Activated CD4-positive, alpha-beta T cell treated with anti-CD3 and anti-CD28 coated beads for 36 hours (primary cell): ENCODE measurements around the gene CDK11B. TPM values are rescaled to one million over a fixed set of nuclear protein-coding genes. Genes with fewer than 3 reads are reported as not detected.

Experiments
- ATAC-seq: fragments of 200-7000 bp; cut with Tn5 transposase; one replicate; pipeline ENCODE4 v1.10.0; 2021; ENCODE audit warnings: mild to moderate bottlenecking, moderate library complexity
- CTCF ChIA-PET: fragments of 350-600 bp; sonication (Branson Sonifier 250); formaldehyde crosslinking; loops from one replicate; lab custom pipeline; 2021; ENCODE audit warnings: antibody characterized with exemption; lab: Charles Lee
- POLR2A ChIA-PET: fragments of 350-600 bp; sonication (Branson Sonifier 250); formaldehyde crosslinking; loops from one replicate; lab custom pipeline; 2021; ENCODE audit warnings: antibody characterized with exemption, inconsistent platforms; lab: Charles Lee
- DNase-seq: peaks from one replicate; pipeline ENCODE4 v3.0.0-alpha.2; 2020
- H3K27ac Mint-ChIP-seq: one replicate; pipeline ENCODE4 v1.8.0; 2021; ENCODE audit warnings: mixed read lengths
- H3K27me3 Mint-ChIP-seq: one replicate; pipeline ENCODE4 v1.8.0; 2021; ENCODE audit warnings: mixed read lengths
- H3K36me3 Mint-ChIP-seq: one replicate; pipeline ENCODE4 v1.8.0; 2021; ENCODE audit warnings: low read depth, mixed read lengths
- H3K4me1 Mint-ChIP-seq: one replicate; pipeline ENCODE4 v1.8.0; 2021; ENCODE audit warnings: mixed read lengths
- H3K4me3 Mint-ChIP-seq: one replicate; pipeline ENCODE4 v1.8.0; 2021; ENCODE audit warnings: mild to moderate bottlenecking, moderate library complexity, mixed read lengths
- H3K9me3 Mint-ChIP-seq: one replicate; pipeline ENCODE4 v1.8.0; 2021; ENCODE audit warnings: low read depth, mixed read lengths
- intact Hi-C, 2 experiments: fragments of 100-400 bp; cut with DNase I in 1 of 2; cut with micrococcal nuclease in 1 of 2; formaldehyde crosslinking; loops; one replicate each; pipeline versions ENCODE4 v1.14.2 to v1.15.1; 2022 to 2024; cut with DNase I, micrococcal nuclease
- total RNA-seq, 2 experiments: library from RNA; stranded (reverse); gene quantifications; one replicate each; pipeline ENCODE4 v1.2.3, GENCODE V29; 2021

CDK11B gene
- total RNA-seq, 2 experiments from 2014 or later, result 36.3 to 38.8 TPM

DNA sequence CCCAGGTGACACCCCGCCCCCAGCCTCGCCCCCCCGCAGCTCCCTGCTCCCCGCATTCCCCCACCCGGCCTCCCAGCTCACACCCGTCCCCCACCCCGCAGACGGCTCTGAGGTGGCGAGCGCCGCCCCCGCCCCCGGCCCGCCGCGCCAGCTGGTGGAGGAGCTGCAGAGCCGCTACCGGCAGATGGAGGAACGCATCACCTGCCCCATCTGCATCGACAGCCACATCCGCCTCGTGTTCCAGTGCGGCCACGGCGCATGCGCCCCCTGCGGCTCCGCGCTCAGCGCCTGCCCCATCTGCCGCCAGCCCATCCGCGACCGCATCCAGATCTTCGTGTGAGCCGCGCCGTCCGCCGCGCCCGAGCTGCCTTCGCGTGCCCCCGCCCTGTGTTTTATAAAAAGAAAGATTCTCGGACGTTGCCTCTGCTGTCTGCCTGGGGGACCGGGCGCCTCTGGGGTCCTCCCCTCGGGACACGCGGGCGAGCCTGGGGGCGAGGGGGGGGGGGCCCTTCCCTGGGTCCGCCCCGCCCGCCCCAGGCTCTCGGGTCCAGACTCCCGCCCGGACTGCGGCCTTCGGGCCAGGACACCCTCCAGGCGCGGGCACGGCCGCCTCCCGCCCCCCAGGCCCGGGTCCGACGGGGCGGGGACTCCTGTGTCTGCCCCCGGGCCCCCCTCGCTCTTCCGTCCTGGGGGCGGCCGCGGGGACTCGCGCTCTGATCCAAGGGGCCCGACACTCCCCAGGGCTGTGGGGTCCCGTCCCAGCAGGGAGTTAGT lies 28.4 kb downstream of the CDK11B start:
- peak overlapping the region; percentile 86 for H3K27ac Mint-ChIP-seq

DNA sequence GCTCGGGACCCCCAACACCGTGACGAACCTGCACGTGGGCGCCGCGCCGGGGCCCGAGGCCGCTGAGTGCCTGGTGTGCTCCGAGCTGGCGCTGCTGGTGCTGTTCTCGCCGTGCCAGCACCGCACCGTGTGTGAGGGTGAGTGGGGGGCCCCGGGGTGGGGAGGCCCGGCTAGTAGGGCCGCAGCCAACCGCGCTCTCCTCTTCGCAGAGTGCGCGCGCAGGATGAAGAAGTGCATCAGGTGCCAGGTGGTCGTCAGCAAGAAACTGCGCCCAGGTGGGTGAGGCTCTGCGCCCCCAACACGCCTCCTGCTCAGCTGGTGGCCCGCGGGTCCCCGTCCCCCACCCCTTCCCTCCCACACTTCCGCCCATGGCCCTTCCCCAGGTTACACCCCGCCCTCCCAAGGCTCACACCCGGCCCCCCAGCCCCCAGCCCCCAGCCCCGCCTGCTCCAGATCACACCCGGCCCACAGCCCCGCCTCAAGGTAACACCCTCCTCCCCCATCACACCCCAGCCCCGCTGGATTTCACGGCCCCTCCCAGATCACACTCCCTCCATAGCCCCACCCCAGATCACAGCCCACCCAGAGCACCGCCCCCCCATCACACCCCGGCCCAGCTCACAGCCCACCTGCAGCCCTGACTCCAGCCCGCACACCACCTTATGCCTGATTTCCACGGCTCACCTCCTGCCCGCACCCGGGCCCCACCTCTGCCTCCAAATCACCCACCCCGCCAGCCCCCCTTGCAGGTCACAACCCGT lies 29.2 kb downstream of the CDK11B start:
- Mint-ChIP-seq H3K9me3 (no peaks in the 10 kb centered on the region), H3K27me3 (peaks cover 4% of the 10 kb centered on the region)

More for the DNA sequence above, 28.4 kb downstream of the CDK11B start:
- ChIA-PET POLR2A (interaction anchor here (2.5 kb wide), 1 partner anchor 15 kb away, joined by 17 read pairs; the partner anchor contains the start of gene MIB2), CTCF (interaction anchor here (0.8 to 1.6 kb wide), 2 partner anchors 13 to 35 kb away, joined by 4 to 5 read pairs; no protein-coding TSS in a partner anchor)
- H3K9me3 Mint-ChIP-seq, result no peaks in the 10 kb centered on the region
- peaks cover 4% of the 10 kb centered on the region for H3K27me3 Mint-ChIP-seq
- peak; percentile 81 for ATAC-seq
- peaks cover 2% of the 10 kb centered on the region for H3K36me3 Mint-ChIP-seq
- intact Hi-C loops, result loop anchor here (1.0 to 5.0 kb wide), 5 partner anchors 15 to 118 kb away; partner anchors contain the start of genes MIB2 (in 2 of the 2), ATAD3A (in 1 of the 2), CDK11B (in 1 of the 2) and SSU72 (in 1 of the 2)
- H3K4me3 Mint-ChIP-seq, result peak overlapping the region; percentile 66
- peaks cover 7% of the 10 kb centered on the region for H3K4me1 Mint-ChIP-seq
- peak; percentile 96 for DNase-seq

DNA sequence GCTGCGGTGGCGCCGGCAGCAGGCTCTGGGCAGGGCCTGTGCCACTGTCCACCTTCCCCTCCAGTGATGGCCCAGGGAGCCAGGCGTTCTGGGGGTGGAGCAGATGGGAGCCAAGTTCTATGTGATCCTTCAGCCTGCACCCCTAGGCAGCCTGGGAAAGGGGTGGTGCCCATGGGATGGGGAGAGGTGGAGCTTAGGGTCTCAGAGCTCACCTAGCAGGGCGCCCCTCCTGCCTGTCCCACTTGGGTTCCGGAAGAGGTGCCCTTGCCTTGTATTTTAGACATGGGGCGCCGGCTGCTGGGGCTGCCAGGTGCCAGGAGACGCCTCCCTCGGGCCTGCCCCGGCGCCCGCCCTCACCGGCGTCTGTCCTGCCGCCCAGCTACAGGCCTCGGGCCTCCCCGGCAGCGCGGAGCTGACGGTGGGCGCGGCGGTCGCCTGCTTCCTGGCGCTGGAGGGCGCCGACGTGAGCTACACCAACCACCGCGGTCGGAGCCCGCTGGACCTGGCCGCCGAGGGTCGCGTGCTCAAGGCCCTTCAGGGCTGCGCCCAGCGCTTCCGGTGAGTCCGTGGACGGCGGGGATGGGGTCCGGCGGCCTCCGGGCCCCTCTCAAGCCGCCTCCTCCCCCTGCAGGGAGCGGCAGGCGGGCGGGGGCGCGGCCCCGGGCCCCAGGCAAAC lies 29.9 kb downstream of the CDK11B start:
- DNase-seq (peak; percentile 70), ATAC-seq (peak; percentile 40)
- H3K27ac Mint-ChIP-seq, result no peak overlapping the region
- CTCF ChIA-PET, result interaction anchor here (0.6 to 1.6 kb wide), 5 partner anchors 12 to 59 kb away, joined by 3 to 5 read pairs (median 5); no protein-coding TSS in a partner anchor
- H3K27me3 Mint-ChIP-seq, result peaks cover 4% of the 10 kb centered on the region
- H3K36me3 Mint-ChIP-seq, result peaks cover 2% of the 10 kb centered on the region
- peaks cover 7% of the 10 kb centered on the region for H3K4me1 Mint-ChIP-seq
- H3K9me3 Mint-ChIP-seq, result no peaks in the 10 kb centered on the region
- intact Hi-C loops, result no loop called here
- peak overlapping the region; percentile 38 for H3K4me3 Mint-ChIP-seq
- POLR2A ChIA-PET, result interaction anchor here (2.5 kb wide), 1 partner anchor 14 kb away, joined by 17 read pairs; the partner anchor contains the start of gene MIB2

More for the DNA sequence above, 29.2 kb downstream of the CDK11B start:
- no peak overlapping the region for H3K27ac Mint-ChIP-seq
- peak overlapping the region; percentile 66 for H3K4me3 Mint-ChIP-seq
- H3K4me1 Mint-ChIP-seq, result peaks cover 7% of the 10 kb centered on the region
- ChIA-PET CTCF (interaction anchor here (0.6 to 1.6 kb wide), 4 partner anchors 12 to 60 kb away, joined by 4 to 5 read pairs (median 5); no protein-coding TSS in a partner anchor), POLR2A (interaction anchor here (2.5 kb wide), 1 partner anchor 15 kb away, joined by 17 read pairs; the partner anchor contains the start of gene MIB2)
- peak; percentile 50 for ATAC-seq
- intact Hi-C loops, result loop anchor here (1.0 to 5.0 kb wide), 5 partner anchors 14 to 117 kb away; partner anchors contain the start of genes MIB2 (in 2 of the 2), ATAD3A (in 1 of the 2), CDK11B (in 1 of the 2) and SSU72 (in 1 of the 2)
- peaks cover 2% of the 10 kb centered on the region for H3K36me3 Mint-ChIP-seq
- DNase-seq, result peak; percentile 77

DNA sequence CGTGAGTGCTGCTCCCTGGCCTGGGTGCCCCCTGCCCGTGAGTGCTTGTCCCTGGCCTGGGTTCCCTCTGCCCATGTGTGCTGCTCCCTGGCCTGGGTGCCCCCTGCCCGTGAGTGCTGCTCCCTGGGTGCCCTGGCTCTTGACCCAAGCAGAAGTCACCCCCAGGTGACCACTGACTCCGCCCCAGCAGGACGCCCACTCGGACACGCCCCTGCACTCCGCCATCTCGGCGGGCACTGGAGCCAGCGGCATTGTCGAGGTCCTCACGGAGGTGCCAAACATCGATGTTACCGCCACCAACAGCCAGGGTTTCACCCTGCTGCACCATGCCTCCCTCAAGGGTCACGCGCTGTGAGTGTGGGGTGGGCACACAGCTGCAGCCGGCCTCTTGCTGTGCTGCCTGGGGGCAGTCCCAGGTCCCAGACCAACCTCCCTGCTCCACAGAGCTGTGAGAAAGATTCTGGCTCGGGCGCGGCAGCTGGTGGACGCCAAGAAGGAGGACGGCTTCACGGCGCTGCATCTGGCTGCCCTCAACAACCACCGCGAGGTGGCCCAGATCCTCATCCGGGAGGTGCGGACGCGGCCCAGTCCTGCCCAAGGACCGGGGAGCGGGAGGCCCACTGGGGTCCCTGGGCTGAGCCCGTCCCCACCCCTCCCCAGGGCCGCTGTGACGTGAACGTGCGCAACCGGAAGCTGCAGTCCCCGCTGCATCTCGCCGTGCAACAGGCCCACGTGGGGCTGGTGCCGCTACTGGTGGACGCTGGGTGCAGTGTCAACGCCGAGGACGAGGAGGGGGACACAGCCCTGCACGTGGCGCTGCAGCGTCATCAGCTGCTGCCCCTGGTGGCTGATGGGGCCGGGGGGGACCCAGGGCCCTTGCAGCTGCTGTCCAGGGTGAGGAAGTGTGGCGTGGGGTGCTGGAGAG lies 30.7 kb downstream of the CDK11B start:
- Mint-ChIP-seq H3K4me3 (peak overlapping the region; percentile 38), H3K27ac (no peak overlapping the region), H3K9me3 (no peaks in the 10 kb centered on the region), H3K27me3 (peaks cover 4% of the 10 kb centered on the region), H3K36me3 (peaks cover 2% of the 10 kb centered on the region), H3K4me1 (peaks cover 7% of the 10 kb centered on the region)
- ATAC-seq (no peak), DNase-seq (no peak)
- intact Hi-C loops, result no loop called here
- ChIA-PET POLR2A (interaction anchor here (2.5 kb wide), 1 partner anchor 13 kb away, joined by 17 read pairs; the partner anchor contains the start of gene MIB2), CTCF (interaction anchor here (0.8 to 1.1 kb wide), 3 partner anchors 14 to 59 kb away, joined by 3 to 5 read pairs (median 3); no protein-coding TSS in a partner anchor)

DNA sequence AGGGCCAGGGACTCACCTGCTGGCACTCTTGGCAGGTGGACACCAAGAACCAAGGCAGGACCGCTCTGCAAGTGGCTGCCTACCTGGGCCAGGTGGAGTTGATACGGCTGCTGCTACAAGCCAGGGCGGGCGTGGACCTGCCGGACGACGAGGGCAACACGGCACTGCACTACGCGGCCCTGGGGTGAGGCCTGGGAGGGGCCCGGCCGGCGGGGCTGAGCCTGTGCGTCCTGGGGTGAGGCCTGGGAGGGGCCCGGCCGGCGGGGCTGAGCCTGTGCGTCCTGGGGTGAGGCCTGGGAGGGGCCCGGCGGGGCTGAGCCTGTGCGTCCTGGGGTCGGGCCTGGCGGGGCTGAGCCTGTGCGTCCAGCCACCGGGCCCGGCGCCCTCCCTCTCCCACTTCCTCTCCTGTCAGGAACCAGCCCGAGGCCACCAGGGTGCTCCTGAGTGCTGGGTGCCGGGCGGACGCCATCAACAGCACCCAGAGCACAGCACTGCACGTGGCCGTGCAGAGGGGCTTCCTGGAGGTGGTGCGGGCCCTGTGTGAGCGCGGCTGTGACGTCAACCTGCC lies 31.5 kb downstream of the CDK11B start:
- CTCF ChIA-PET, result no interaction called here
- intact Hi-C loops, result no loop called here
- Mint-ChIP-seq H3K36me3 (peaks cover 2% of the 10 kb centered on the region), H3K27ac (no peak overlapping the region), H3K4me3 (no peak overlapping the region), H3K9me3 (no peaks in the 10 kb centered on the region), H3K4me1 (peaks cover 7% of the 10 kb centered on the region), H3K27me3 (peaks cover 4% of the 10 kb centered on the region)
- DNase-seq (no peak), ATAC-seq (no peak)
- POLR2A ChIA-PET, result interaction anchor here (0.5 kb wide), 1 partner anchor 60 kb away, joined by 4 read pairs; no protein-coding TSS in a partner anchor

DNA sequence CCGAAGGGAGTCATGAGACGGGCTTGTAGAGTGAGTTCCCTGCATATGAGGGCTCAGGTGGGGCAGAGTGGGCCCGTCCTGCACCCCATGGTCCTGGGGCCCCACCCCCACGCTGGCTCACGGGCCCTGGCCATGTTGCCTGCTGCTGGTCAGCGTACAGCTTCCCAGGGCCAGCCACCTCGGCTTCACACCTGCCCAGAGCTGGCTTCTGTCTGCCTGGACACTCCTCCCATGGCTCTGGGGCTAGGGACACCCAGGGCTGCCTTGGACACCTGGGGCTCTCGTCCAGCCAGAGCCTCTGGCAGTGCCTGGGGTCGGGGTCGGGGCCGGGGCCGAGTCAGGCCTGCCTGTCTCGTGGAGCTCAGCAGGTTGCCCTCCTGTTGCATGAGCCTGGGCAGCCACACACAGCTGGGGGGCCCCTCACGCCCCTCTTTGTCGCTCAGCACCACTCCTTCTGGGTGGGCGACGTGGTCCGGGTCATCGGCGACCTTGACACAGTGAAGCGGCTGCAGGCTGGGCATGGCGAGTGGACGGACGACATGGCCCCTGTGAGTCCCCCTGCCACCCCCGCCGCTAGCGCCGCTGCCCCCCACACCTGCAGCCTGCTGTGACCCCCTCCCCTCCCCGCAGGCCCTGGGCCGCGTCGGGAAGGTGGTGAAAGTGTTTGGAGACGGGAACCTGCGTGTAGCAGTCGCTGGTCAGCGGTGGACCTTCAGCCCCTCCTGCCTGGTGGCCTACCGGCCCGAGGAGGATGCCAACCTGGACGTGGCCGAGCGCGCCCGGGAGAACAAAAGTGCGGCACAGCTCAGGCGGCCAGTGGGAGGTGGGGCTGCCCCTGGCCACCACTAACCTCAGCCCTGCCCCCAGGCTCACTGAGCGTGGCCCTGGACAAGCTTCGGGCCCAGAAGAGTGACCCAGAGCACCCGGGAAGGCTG lies 32.3 kb downstream of the CDK11B start:
- ATAC-seq (no peak), DNase-seq (no peak)
- intact Hi-C loops, result no loop called here
- Mint-ChIP-seq H3K4me3 (no peak overlapping the region), H3K4me1 (peaks cover 6% of the 10 kb centered on the region), H3K27me3 (peaks cover 3% of the 10 kb centered on the region), H3K9me3 (no peaks in the 10 kb centered on the region), H3K36me3 (peaks cover 2% of the 10 kb centered on the region), H3K27ac (no peak overlapping the region)
- ChIA-PET CTCF (interaction anchor here (0.6 kb wide), 1 partner anchor 28 kb away, joined by 3 read pairs; no protein-coding TSS in a partner anchor), POLR2A (interaction anchor here (0.5 kb wide), 1 partner anchor 61 kb away, joined by 4 read pairs; no protein-coding TSS in a partner anchor)

DNA sequence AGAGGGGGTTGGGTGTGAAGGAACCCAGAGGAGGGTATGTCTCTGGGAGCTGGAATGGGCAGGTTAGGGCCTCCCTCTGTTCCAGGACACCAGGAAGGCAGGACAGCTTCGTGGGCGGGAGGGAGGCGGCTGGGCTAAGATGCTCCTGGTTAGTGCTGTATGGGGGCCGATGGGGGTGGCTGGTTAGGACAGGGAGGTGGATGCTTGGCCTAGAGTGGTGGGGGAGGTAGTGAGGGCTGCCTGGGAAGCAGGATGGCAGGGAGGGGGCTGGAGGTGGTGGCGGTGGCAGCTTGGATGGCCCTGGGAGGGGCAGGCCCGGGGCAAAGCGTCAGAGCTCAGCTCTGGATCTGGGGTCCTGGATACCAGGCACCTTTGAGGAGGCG lies 33.0 kb downstream of the CDK11B start:
- Mint-ChIP-seq H3K9me3 (no peaks in the 10 kb centered on the region), H3K27ac (no peak overlapping the region), H3K4me3 (no peak overlapping the region), H3K4me1 (peaks cover 5% of the 10 kb centered on the region), H3K27me3 (peaks cover 2% of the 10 kb centered on the region), H3K36me3 (peaks cover 2% of the 10 kb centered on the region)
- CTCF ChIA-PET, result interaction anchor here (0.6 kb wide), 1 partner anchor 29 kb away, joined by 3 read pairs; no protein-coding TSS in a partner anchor
- intact Hi-C loops, result no loop called here
- POLR2A ChIA-PET, result no interaction called here
- no peak for ATAC-seq
- DNase-seq, result no peak

DNA sequence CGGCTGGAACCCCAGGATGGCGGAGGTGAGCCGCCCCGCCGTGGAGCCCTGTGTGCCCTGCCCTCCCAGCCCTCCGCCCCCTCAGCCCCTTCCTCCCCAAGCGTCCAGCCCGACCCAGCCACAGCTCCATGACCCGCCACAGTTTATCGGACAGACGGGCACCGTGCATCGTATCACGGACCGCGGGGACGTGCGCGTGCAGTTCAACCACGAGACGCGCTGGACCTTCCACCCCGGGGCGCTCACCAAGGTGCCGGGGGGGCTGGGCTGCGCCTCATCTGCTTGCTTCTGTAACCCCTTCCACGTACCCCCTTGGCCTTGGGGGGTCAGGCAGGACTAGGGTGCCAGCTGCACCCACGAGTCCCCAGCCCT lies 33.4 kb downstream of the CDK11B start:
- no peak overlapping the region for H3K27ac Mint-ChIP-seq
- DNase-seq (no peak), ATAC-seq (no peak)
- H3K9me3 Mint-ChIP-seq, result no peaks in the 10 kb centered on the region
- H3K36me3 Mint-ChIP-seq, result peaks cover 2% of the 10 kb centered on the region
- H3K4me1 Mint-ChIP-seq, result peaks cover 5% of the 10 kb centered on the region
- CTCF ChIA-PET, result interaction anchor here (0.6 kb wide), 1 partner anchor 29 kb away, joined by 3 read pairs; no protein-coding TSS in a partner anchor
- intact Hi-C loops, result no loop called here
- H3K4me3 Mint-ChIP-seq, result no peak overlapping the region
- POLR2A ChIA-PET, result no interaction called here
- H3K27me3 Mint-ChIP-seq, result peaks cover 2% of the 10 kb centered on the region
